Fibroblast of lung (primary cell): Measurements from ENCODE around the gene RDH5. TPM values are rescaled to one million over a fixed set of nuclear protein-coding genes. Genes with fewer than 3 reads are reported as not detected.

Experiments used
- DNase-seq, 2 donors: peaks; one replicate each; pipeline versions ENCODE4 v3.0.0 to v3.0.0-alpha.2; 2010; ENCODE audit warnings: low read depth in 2 of 2
- H2AFZ ChIP-seq: 2 replicates; pipeline ENCODE4 v1.5.1; 2012; ENCODE audit warnings: low read length, control low read depth, inconsistent platforms
- H3K27ac ChIP-seq: 2 replicates; pipeline ENCODE4 v1.5.1; 2011; ENCODE audit warnings: low read length, control low read depth; ENCODE audit not compliant: insufficient read depth
- H3K27me3 ChIP-seq: 2 replicates; pipeline ENCODE4 v1.5.1; 2011; ENCODE audit warnings: mild to moderate bottlenecking, low read length; ENCODE audit not compliant: control insufficient read depth, insufficient read depth
- H3K36me3 ChIP-seq: 2 replicates; pipeline ENCODE4 v1.5.1; 2011; ENCODE audit warnings: low read length; ENCODE audit not compliant: control insufficient read depth, insufficient read depth
- H3K4me1 ChIP-seq: 2 replicates; pipeline ENCODE4 v1.5.1; 2011; ENCODE audit warnings: low read length; ENCODE audit not compliant: control insufficient read depth, insufficient read depth; ENCODE audit errors: extremely low read depth
- H3K4me2 ChIP-seq: 2 replicates; pipeline ENCODE4 v1.5.1; 2011; ENCODE audit warnings: low read length, control low read depth; ENCODE audit not compliant: insufficient read depth; ENCODE audit errors: extremely low read depth
- H3K4me3 ChIP-seq, 4 experiments: fragments of 200-600 bp in 1 of 4; sonication (generic) in 1 of 4; replicated peaks in 1 of 4; 2 replicates each; pipeline ENCODE4 v1.5.1; 2011 to 2016; ENCODE audit warnings: low read length in 4 of 4, low read depth in 3 of 4, mild to moderate bottlenecking in 3 of 4, control low read depth in 2 of 4, inconsistent platforms in 1 of 4, mixed read lengths in 1 of 4; ENCODE audit not compliant: insufficient read depth in 1 of 4; ENCODE audit errors: control extremely low read depth in 1 of 4
- H3K79me2 ChIP-seq: 2 replicates; pipeline ENCODE4 v1.5.1; 2012; ENCODE audit warnings: mild to moderate bottlenecking, low read length, inconsistent platforms; ENCODE audit not compliant: control insufficient read depth, insufficient read depth
- H3K9ac ChIP-seq: 2 replicates; pipeline ENCODE4 v1.5.1; 2011; ENCODE audit warnings: mild to moderate bottlenecking, low read length, control low read depth; ENCODE audit not compliant: insufficient read depth
- H3K9me3 ChIP-seq: 2 replicates; pipeline ENCODE4 v1.5.1; 2012; ENCODE audit warnings: low read depth, low read length; ENCODE audit not compliant: control insufficient read depth, insufficient read depth
- H4K20me1 ChIP-seq: 2 replicates; pipeline ENCODE4 v1.5.1; 2011; ENCODE audit warnings: low read length; ENCODE audit not compliant: control insufficient read depth, insufficient read depth; ENCODE audit errors: extremely low read depth
- EZH2 ChIP-seq: IDR thresholded peaks from 2 replicates; pipeline ENCODE4 v1.5.1; 2012; ENCODE audit warnings: low read length, control low read depth, mild to moderate bottlenecking; ENCODE audit errors: missing control alignments
- polyA plus RNA-seq, 2 donors: library from polyadenylated mRNA; depleted of rRNA in 1 of 2; stranded (reverse) in 1 of 2; unstranded in 1 of 2; fragments of >200 nt; gene quantifications; 2 replicates each; pipeline ENCODE4 v1.2.1, GENCODE V29; 2011 to 2012; ENCODE audit warnings: missing spikeins in 1 of 2
- total RNA-seq: library from RNA; depleted of rRNA; stranded (reverse); fragments of >200 nt; gene quantifications from 2 replicates; pipeline ENCODE4 v1.2.1, GENCODE V29; 2014
- TF ChIP-seq, protein P1 (sequence below), 2 donors: IDR thresholded peaks in 1 of 2; conservative IDR thresholded peaks in 1 of 2; 1 replicate in 1 of 2; 2 replicates in 1 of 2; pipeline ENCODE4 v1.5.1; 2011 to 2012; ENCODE audit warnings: low read length in 2 of 2, control low read depth in 1 of 2, inconsistent platforms in 1 of 2, low read depth in 1 of 2, mild to moderate bottlenecking in 1 of 2

RDH5 gene
- total and polyA plus RNA-seq, 2 donors (not counting 1 experiment from before 2014, with no cell fraction given): 16.7 to 49.2 TPM

DNA sequence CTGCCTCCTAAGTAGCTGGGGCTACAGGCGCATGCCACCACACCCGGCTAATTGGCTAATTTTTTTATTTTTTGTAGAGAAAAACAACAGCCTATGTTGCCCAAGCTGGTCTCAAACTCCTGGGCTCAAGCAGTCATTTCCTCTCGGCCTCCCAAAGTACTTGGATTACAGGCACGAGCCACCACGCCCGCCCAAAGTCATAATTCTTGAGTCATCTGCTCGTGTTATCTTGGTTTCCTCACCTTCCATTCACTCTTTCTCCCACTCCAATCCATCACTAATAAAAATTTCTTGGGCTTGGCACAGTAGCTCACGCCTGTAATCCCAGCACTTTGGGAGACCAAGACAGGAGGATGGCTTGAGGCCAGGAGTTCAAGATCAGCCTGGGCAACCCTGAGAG lies 44.5 kb upstream of the RDH5 start:
- no peak overlapping the region for H3K9ac ChIP-seq
- no peak overlapping the region for H3K27ac ChIP-seq
- TF ChIP-seq, protein P1, sequence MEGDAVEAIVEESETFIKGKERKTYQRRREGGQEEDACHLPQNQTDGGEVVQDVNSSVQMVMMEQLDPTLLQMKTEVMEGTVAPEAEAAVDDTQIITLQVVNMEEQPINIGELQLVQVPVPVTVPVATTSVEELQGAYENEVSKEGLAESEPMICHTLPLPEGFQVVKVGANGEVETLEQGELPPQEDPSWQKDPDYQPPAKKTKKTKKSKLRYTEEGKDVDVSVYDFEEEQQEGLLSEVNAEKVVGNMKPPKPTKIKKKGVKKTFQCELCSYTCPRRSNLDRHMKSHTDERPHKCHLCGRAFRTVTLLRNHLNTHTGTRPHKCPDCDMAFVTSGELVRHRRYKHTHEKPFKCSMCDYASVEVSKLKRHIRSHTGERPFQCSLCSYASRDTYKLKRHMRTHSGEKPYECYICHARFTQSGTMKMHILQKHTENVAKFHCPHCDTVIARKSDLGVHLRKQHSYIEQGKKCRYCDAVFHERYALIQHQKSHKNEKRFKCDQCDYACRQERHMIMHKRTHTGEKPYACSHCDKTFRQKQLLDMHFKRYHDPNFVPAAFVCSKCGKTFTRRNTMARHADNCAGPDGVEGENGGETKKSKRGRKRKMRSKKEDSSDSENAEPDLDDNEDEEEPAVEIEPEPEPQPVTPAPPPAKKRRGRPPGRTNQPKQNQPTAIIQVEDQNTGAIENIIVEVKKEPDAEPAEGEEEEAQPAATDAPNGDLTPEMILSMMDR (conservative IDR thresholded peaks at IDR 0.05 in 1 of 2, IDR thresholded peaks at IDR 0.05 in 1 of 2; ENCODE audit: low read depth in 1 of 2, low read length in 2 of 2): no peak
- no peak for TF ChIP-seq EZH2
- no peak for DNase-seq
- H3K4me2 ChIP-seq: no peak overlapping the region
- H3K4me3 ChIP-seq: no peak overlapping the region
- no peaks in the 10 kb centered on the region for H3K36me3 ChIP-seq
- H4K20me1 ChIP-seq: no peaks in the 10 kb centered on the region
- no peaks in the 10 kb centered on the region for H3K9me3 ChIP-seq
- H3K79me2 ChIP-seq: no peaks in the 10 kb centered on the region
- H3K27me3 ChIP-seq: no peaks in the 10 kb centered on the region
- no peak overlapping the region for H2AFZ ChIP-seq
- no peaks in the 10 kb centered on the region for H3K4me1 ChIP-seq

DNA sequence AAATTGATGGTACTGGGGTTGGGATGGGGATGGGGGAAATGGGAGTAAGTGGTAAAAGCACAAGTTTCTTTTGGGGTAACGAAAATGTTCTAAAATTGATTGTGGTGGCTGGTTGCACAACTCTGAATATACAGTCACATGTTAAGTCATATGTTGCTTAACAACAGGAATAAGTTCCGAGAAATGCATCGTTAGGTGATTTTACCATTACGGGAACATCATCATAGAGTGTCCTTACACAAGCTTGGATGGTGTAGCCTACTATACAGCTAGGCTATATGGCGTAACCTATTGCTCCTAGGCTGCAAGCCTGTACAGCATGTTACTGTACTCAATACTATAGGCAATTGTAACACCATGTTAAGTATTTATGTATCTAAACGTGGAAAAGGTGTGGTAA lies 43.5 kb upstream of the RDH5 start:
- H4K20me1 ChIP-seq: no peaks in the 10 kb centered on the region
- no peaks in the 10 kb centered on the region for H3K36me3 ChIP-seq
- H3K4me3 ChIP-seq: no peak overlapping the region
- no peaks in the 10 kb centered on the region for H3K9me3 ChIP-seq
- H3K27me3 ChIP-seq: no peaks in the 10 kb centered on the region
- TF ChIP-seq EZH2: no peak
- TF ChIP-seq, protein P1 (conservative IDR thresholded peaks at IDR 0.05 in 1 of 2, IDR thresholded peaks at IDR 0.05 in 1 of 2; ENCODE audit: low read depth in 1 of 2, low read length in 2 of 2): no peak
- no peak overlapping the region for H2AFZ ChIP-seq
- H3K4me1 ChIP-seq: no peaks in the 10 kb centered on the region
- no peaks in the 10 kb centered on the region for H3K79me2 ChIP-seq
- H3K4me2 ChIP-seq: no peak overlapping the region
- H3K9ac ChIP-seq: no peak overlapping the region
- no peak for DNase-seq
- no peak overlapping the region for H3K27ac ChIP-seq

DNA sequence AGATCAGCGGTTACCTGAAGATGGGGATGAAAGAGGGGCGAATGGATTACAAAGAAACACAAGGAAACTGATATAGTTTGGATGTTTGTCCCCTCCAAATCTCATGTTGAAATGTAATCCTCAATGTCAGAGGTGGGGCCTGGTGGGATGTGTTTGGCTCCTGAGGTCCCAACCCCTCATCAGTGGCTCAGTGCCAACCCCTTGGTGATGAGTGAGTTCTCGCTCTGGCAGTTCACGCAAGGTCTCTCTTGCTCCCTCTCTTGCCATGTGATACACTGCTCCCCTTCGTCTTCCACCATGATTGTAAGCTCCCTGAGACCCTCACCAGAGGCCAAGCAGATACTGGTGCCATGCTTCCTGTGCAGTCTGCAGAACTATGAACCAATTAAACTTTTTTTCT lies 40.5 kb upstream of the RDH5 start:
- H3K79me2 ChIP-seq: no peaks in the 10 kb centered on the region
- TF ChIP-seq EZH2: no peak
- TF ChIP-seq, protein P1 (conservative IDR thresholded peaks at IDR 0.05 in 1 of 2, IDR thresholded peaks at IDR 0.05 in 1 of 2; ENCODE audit: low read depth in 1 of 2, low read length in 2 of 2): no peak
- no peak for DNase-seq
- no peaks in the 10 kb centered on the region for H3K9me3 ChIP-seq
- H3K27me3 ChIP-seq: no peaks in the 10 kb centered on the region
- no peak overlapping the region for H3K4me3 ChIP-seq
- no peaks in the 10 kb centered on the region for H3K4me1 ChIP-seq
- no peak overlapping the region for H3K9ac ChIP-seq
- H4K20me1 ChIP-seq: no peaks in the 10 kb centered on the region
- no peaks in the 10 kb centered on the region for H3K36me3 ChIP-seq
- no peak overlapping the region for H3K4me2 ChIP-seq
- no peak overlapping the region for H3K27ac ChIP-seq
- no peak overlapping the region for H2AFZ ChIP-seq
